PC-3 (cell line): ENCODE results near the gene DLG2. TPM values are rescaled to one million over a fixed set of nuclear protein-coding genes. Genes with fewer than 3 reads are reported as not detected.

Experiments
- ATAC-seq: fragments of 200-7000 bp; cut with Tn5 transposase; 2 replicates; pipeline ENCODE4 v1.9.1; 2020; ENCODE audit warnings: mild to moderate bottlenecking, moderate library complexity
- BruUV-seq: library from RNA; stranded (reverse); fragments of 400-500 nt; replicated peaks from 2 replicates; lab custom pipeline; 2021; lab: Mats Ljungman, UMichigan
- CTCF ChIA-PET: fragments of 300-600 bp; sonication (Branson Sonifier 250); formaldehyde crosslinking; loops from one replicate; lab custom pipeline; 2022; ENCODE audit warnings: antibody characterized with exemption; lab: Charles Lee
- POLR2A ChIA-PET: fragments of 300-600 bp; sonication (Branson Sonifier 250); formaldehyde crosslinking; loops from one replicate; lab custom pipeline; 2022; ENCODE audit warnings: antibody characterized with exemption; ENCODE audit not compliant: unreplicated experiment; lab: Charles Lee
- DNase-seq: peaks from one replicate; pipeline ENCODE4 v3.0.0-alpha.2; 2015
- H2AFZ ChIP-seq: fragments of 300-600 bp; sonication (generic); 2 replicates; pipeline ENCODE4 v1.6.0; 2016; ENCODE audit warnings: antibody characterized with exemption, low read length
- H3F3A ChIP-seq: fragments of 300-600 bp; sonication (generic); one replicate; pipeline ENCODE4 v1.6.0; 2017; ENCODE audit warnings: antibody characterized with exemption, low read length, control low read depth, mild to moderate bottlenecking; ENCODE audit not compliant: unreplicated experiment
- H3K27ac ChIP-seq: fragments of 300-600 bp; sonication (generic); 2 replicates; pipeline ENCODE4 v1.5.1; 2016; ENCODE audit warnings: mild to moderate bottlenecking, low read length
- H3K27me3 ChIP-seq: fragments of 300-600 bp; sonication (generic); 2 replicates; pipeline ENCODE4 v1.6.1; 2016; ENCODE audit warnings: low read length, mixed read lengths
- H3K36me3 ChIP-seq: fragments of 300-600 bp; sonication (generic); 2 replicates; pipeline ENCODE4 v1.6.1; 2016; ENCODE audit warnings: low read depth, mixed run types, low read length, mixed read lengths
- H3K4me1 ChIP-seq: fragments of 300-600 bp; sonication (generic); 2 replicates; pipeline ENCODE4 v1.5.1; 2016; ENCODE audit warnings: low read length; ENCODE audit not compliant: insufficient read depth
- H3K4me2 ChIP-seq: fragments of 300-600 bp; sonication (generic); 2 replicates; pipeline ENCODE4 v1.6.0; 2016; ENCODE audit warnings: low read length
- H3K4me3 ChIP-seq: fragments of 300-600 bp; sonication (generic); 2 replicates; pipeline ENCODE4 v1.5.1; 2016; ENCODE audit warnings: mild to moderate bottlenecking, low read length, mixed read lengths
- H3K79me2 ChIP-seq: fragments of 300-600 bp; sonication (generic); 2 replicates; pipeline ENCODE4 v1.6.1; 2017; ENCODE audit warnings: low read length, mixed read lengths
- H3K9ac ChIP-seq: fragments of 300-600 bp; sonication (generic); 2 replicates; pipeline ENCODE4 v1.6.0; 2016; ENCODE audit warnings: mild to moderate bottlenecking, low read length
- H3K9me2 ChIP-seq: fragments of 300-600 bp; sonication (generic); replicated peaks from 2 replicates; pipeline ENCODE4 v1.6.1; 2016; ENCODE audit warnings: mixed run types, low read length, mixed read lengths
- H3K9me3 ChIP-seq: fragments of 300-600 bp; sonication (generic); 2 replicates; pipeline ENCODE4 v1.6.1; 2016; ENCODE audit warnings: low read length, mixed read lengths
- H4K20me1 ChIP-seq: fragments of 300-600 bp; sonication (generic); 2 replicates; pipeline ENCODE4 v1.6.1; 2016; ENCODE audit warnings: low read length, mixed read lengths
- CTCF ChIP-seq: fragments of 300-600 bp; sonication (generic); conservative IDR thresholded peaks from 2 replicates; pipeline ENCODE4 v1.5.1; 2017; ENCODE audit warnings: antibody characterized with exemption, low read depth, mild to moderate bottlenecking, low read length
- EZH2 ChIP-seq: fragments of 300-600 bp; sonication (generic); IDR thresholded peaks from one replicate; pipeline ENCODE4 v1.6.1; 2017; ENCODE audit warnings: antibody characterized with exemption, mild to moderate bottlenecking, low read length; ENCODE audit not compliant: unreplicated experiment
- EZH2phosphoT487 ChIP-seq: fragments of 300-600 bp; sonication (generic); IDR thresholded peaks from 2 replicates; pipeline ENCODE4 v1.6.1; 2018; ENCODE audit warnings: mild to moderate bottlenecking, antibody characterized with exemption, low read length, borderline replicate concordance
- intact Hi-C: fragments of 100-400 bp; cut with micrococcal nuclease; formaldehyde crosslinking; loops from 2 replicates; pipeline ENCODE4 v1.9.0; 2023
- total RNA-seq: library from RNA; depleted of rRNA; stranded (reverse); fragments of >200 nt; gene quantifications from 2 replicates; pipeline ENCODE4 v1.2.3, GENCODE V29; 2014

DLG2 gene
- total RNA-seq, 1 experiment from 2014 or later = 0.58 TPM

GRCh38 chr11:84471501-84471900 lies 1155.6 kb downstream of the DLG2 start:
- ATAC-seq (no peak), DNase-seq (no peak)
- Histone ChIP-seq H3K4me3 (no peak overlapping the region), H3K4me2 (no peak overlapping the region), H2AFZ (no peak overlapping the region), H3K9me3 (no peaks in the 10 kb centered on the region), H3K27ac (no peak overlapping the region), H3K36me3 (no peaks in the 10 kb centered on the region), H3K27me3 (no peaks in the 10 kb centered on the region; the same call in 1 of the 2 replicates), H3K9me2 (no peaks in the 10 kb centered on the region), H3K9ac (no peak overlapping the region), H3K4me1 (no peaks in the 10 kb centered on the region), H3F3A (no peaks in the 10 kb centered on the region), H4K20me1 (no peaks in the 10 kb centered on the region), H3K79me2 (no peaks in the 10 kb centered on the region)
- ChIA-PET POLR2A (no interaction called here), CTCF (no interaction called here)
- BruUV-seq = no TSS peak
- no peak for TF ChIP-seq CTCF
- TF ChIP-seq EZH2phosphoT487 = no peak
- no peak for TF ChIP-seq EZH2
- intact Hi-C loops = no loop called here

- H3K27ac ChIP-seq = no peak overlapping the region
- H3K9ac ChIP-seq = no peak overlapping the region
- H3K36me3 ChIP-seq = no peaks in the 10 kb centered on the region
- DNase-seq (no peak), ATAC-seq (no peak)
- no peaks in the 10 kb centered on the region; the same call in 1 of the 2 replicates for H3K27me3 ChIP-seq
- no peaks in the 10 kb centered on the region for H3K9me2 ChIP-seq
- H2AFZ ChIP-seq = no peak overlapping the region
- no peaks in the 10 kb centered on the region for H3K4me1 ChIP-seq
- H4K20me1 ChIP-seq = no peaks in the 10 kb centered on the region
- BruUV-seq = no TSS peak
- H3K9me3 ChIP-seq = no peaks in the 10 kb centered on the region
- no peak overlapping the region for H3K4me3 ChIP-seq
- TF ChIP-seq EZH2phosphoT487 (no peak), EZH2 (no peak), CTCF (no peak)
- H3K4me2 ChIP-seq = no peak overlapping the region
- no peaks in the 10 kb centered on the region for H3K79me2 ChIP-seq
- CTCF ChIA-PET = no interaction called here
- POLR2A ChIA-PET = no interaction called here
- no peaks in the 10 kb centered on the region for H3F3A ChIP-seq
- intact Hi-C loops = no loop called here
These were observed 1158.9 kb downstream of the DLG2 start for GRCh38 chr11:84468235-84468634.

GRCh38 chr11:84465040-84465439 lies 1162.1 kb downstream of the DLG2 start:
- ATAC-seq (no peak), DNase-seq (no peak)
- no peaks in the 10 kb centered on the region for H3K4me1 ChIP-seq
- TF ChIP-seq EZH2phosphoT487 (no peak), EZH2 (no peak), CTCF (no peak)
- H3K9me3 ChIP-seq = no peaks in the 10 kb centered on the region
- no peaks in the 10 kb centered on the region for H3K36me3 ChIP-seq
- ChIA-PET POLR2A (no interaction called here), CTCF (no interaction called here)
- H3K9ac ChIP-seq = no peak overlapping the region
- intact Hi-C loops = no loop called here
- H3K9me2 ChIP-seq = no peaks in the 10 kb centered on the region
- H3F3A ChIP-seq = no peaks in the 10 kb centered on the region
- H3K27me3 ChIP-seq = no peaks in the 10 kb centered on the region; the same call in 1 of the 2 replicates
- no TSS peak for BruUV-seq
- no peak overlapping the region for H3K4me2 ChIP-seq
- no peaks in the 10 kb centered on the region for H3K79me2 ChIP-seq
- H2AFZ ChIP-seq = no peak overlapping the region
- no peaks in the 10 kb centered on the region for H4K20me1 ChIP-seq
- no peak overlapping the region for H3K27ac ChIP-seq
- H3K4me3 ChIP-seq = no peak overlapping the region
